Fibroblast of peridontal ligament (primary cell): ENCODE measurements around the gene CACNA2D2.
A peak's percentile ranks its signal among the peaks of the same experiment; 100 is the strongest.

Experiments used
- DNase-seq: peaks from one replicate; pipeline ENCODE4 v3.0.0-alpha.2; 2010; ENCODE audit errors: extremely low read depth

The CACNA2D2 gene

GRCh38 chr3:50371133-50371685, 132.2 kb downstream of the CACNA2D2 start:
- peak; percentile 12 for DNase-seq

GRCh38 chr3:50370594-50370993, 132.8 kb downstream of the CACNA2D2 start:
- peak; percentile 39 for DNase-seq

- no peak for DNase-seq
Observed at GRCh38 chr3:50369012-50369670, 134.3 kb downstream of the CACNA2D2 start.

DNA sequence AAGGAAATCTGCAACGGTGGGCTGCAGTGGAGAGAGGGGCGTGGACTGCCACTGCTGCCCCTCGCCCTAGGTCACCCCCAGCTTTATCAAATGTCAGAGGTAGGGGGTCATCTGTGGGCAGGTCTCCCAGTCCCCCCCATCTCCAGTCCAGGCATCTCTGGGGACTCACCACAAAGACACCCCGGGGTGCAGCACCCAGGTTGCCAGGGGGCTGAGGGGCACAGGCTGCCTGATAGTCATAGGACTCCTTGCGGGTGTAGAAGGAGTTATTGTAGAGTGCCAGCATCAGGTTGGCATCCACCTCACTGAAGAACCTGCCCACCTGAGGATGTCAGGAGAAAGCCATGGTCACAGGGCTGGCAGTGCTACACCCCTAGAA, 137.6 kb downstream of the CACNA2D2 start:
- DNase-seq = no peak

DNA sequence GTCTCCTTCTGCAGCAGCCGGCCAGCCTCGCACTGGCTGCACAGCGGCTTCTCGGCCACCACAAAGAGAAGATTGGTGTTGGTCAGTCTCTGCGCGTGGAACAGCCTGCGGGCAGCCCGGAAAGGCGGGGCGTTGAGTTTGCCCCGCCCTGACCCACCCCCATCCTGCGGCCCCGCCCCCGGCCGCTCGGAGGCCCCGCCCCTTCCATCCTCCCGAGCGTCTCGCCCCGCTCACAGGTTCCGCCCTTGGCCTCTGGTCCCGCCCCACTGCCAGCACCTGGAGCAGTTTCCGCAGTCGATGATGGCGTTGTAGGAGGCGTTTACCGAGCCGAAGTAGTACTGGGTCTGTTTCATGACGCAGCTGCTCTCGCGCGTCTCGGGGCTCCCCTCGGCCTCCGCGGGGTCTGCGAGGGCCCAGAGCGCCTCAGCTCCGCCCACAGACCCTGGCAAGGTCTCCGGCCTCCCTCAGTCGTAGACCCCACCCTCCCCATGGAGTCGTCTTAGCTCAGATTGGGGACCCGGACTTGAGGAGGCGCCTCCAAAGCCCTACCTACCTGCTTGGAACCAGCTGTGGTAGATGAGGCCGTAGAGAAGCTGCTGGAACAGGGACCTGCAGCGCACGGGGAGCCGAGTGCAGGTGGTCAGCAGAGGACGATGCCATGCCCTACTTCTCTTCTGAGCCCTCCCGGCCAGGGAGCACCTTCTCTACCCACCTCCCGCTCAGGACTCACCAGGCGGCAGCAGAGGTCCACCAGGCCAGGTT, 138.2 kb downstream of the CACNA2D2 start:
- peak; percentile 37 for DNase-seq

- peak; percentile 10 for DNase-seq
Observed at GRCh38 chr3:50364573-50365079, 138.8 kb downstream of the CACNA2D2 start.

- no peak for DNase-seq
Observed at GRCh38 chr3:50359760-50360110, 143.7 kb downstream of the CACNA2D2 start.

DNA sequence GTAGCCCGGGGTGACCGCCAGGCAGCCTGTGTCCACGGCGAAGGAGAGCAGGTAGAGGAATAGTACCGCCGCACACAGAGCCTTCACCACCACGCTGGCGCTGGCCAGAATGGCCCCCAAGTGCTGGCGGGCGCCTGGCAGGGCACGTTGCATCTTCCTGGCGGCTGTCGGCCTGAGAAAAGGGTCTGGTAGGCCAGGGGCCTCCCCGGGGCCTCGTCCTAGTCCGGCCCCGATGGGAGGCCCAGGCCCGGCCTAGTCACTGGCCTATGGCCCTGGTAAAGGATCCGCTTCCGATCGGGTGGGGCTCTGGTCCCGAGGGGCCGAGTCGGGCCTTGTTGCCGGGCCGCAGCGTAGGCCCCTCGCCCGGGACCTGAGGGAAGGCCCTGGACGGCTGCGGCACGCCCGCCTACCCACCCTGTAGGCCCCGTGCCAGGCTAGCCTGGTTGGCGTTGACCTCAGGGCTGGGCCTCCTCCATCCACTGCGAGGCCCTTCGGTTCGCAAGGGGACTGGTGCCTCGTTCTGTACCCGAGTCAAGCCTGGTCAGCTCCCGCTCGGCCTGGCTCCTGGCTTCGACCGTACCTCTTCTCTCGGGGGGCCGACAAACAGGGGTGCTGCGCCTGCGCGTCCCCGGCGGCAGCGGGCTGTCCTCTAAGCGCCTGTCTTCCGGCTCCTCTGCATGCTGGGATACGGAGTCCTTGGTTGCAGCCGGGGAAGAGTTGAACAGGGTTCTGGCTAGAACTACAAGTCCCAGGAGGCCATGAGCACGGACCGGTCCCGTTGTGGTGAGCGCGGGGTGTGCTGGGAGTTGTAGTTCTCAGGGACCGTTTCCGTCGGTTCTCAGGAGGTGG, 144.3 kb downstream of the CACNA2D2 start, which contains the start of gene TMEM115:
TMEM115 (minus strand) TSS at position 611 of the 849 bp plus-strand sequence; CDS start at position 153, 458 bp downstream.
- peak; percentile 99 for DNase-seq

DNA sequence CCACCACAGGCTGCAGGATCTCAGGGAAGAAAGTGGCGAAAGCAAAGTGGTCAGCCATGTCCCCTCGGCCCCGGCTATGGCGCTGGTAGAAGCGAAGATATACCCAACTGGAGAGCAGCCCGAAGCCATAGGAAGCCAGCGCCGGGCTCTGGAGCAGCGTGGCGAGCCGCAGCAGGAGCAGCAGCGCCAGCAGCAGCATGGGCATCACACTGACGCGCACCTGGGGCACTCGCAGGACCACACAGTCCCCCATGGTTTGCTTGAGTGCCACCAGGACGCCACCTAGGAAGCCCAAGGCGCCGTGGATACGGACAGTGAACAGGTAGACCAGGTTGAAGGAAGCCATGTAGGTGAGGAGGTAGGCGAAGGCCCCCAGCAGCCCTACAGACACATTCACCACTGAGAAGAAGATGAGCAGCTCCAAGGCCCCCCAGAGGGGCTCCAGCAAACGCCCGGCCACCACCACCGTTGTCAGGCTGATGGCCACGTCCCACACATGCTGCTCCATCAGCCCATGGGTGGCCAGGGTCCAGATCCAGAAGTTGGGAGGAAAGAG, 145.0 kb downstream of the CACNA2D2 start:
- no peak for DNase-seq

DNA sequence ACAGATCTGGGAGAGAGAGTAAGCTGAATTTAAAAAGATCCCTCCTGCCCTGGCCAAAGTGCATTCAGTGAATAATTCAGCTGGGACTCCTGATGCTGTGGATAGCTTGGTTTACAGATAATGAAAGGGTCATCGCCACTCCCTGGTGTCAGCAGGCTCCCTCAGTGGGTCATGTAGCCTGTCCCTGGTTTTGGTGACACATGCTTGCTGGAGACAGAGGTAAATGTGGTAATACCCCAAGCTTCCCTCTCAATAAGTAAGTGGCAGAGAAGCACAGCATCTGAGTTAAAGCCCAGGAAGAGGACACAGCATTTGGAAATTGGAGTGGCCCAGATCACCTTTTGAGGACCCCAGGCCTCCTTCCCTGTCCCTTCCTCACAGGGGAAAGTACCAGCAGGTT, 146.0 kb downstream of the CACNA2D2 start:
- DNase-seq = no peak

DNA sequence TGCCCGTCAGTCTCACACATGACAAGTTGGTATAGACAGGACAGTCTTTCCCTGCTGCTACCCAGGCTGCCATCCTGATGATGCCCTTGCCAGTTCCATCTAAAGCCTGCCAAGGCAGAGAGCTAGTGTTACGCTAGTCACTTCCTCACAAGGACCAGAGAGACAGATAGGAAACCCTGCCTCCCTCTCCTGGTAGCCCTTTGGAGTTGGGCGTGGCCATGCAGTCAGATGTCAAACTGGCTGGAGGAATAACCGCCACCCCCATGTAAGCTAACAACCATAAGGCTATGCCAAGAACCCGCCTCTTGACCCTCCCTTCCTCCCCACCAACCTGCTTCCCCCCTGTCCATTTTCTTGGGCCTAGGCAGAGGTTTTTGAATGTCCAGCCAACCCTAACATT, 146.9 kb downstream of the CACNA2D2 start:
- no peak for DNase-seq

DNA sequence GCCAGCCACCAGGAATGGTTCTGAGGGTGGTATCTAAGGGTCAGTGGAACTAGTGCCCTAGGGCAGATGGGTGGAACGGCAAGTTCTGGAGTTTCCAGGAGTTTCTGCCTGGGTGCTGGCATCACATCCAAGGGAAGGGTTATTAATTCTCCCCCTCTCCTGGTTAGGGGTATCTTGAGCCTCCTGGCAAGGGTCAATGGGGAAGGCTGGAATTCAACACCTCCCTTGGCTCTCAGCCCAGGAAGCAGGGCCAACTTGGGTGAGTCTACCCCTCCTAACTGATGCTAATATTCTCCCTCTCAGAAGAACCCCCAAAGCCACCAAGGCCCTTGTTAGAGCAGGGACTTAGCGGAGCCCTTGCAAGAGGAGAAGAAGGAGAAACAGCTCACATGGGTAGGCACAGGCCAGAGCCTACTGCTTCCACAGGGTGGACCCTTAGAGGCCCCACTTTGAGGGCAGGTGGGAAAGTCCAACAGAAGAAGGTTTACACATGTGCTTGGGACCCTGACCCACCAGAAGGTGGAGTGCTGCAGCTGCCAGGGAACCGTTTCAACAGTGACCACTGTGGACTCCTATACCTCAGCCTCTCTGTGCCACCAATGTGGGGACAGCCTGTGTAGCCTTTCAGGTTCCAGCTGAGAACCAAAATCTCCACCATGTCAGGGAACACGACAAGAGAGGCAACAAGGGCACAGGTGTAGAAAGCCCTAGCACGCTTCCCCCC, 147.4 kb downstream of the CACNA2D2 start:
- no peak for DNase-seq

GRCh38 chr3:50354850-50355249, 148.6 kb downstream of the CACNA2D2 start:
- DNase-seq = no peak

GRCh38 chr3:50354186-50354764, 149.2 kb downstream of the CACNA2D2 start:
- DNase-seq = no peak

- no peak for DNase-seq
Observed at GRCh38 chr3:50353245-50354004, 150.0 kb downstream of the CACNA2D2 start.

GRCh38 chr3:50352781-50353180, 150.7 kb downstream of the CACNA2D2 start:
- peak; percentile 23 for DNase-seq

GRCh38 chr3:50351323-50351697, 152.1 kb downstream of the CACNA2D2 start:
- no peak for DNase-seq

GRCh38 chr3:50350527-50351322, 152.7 kb downstream of the CACNA2D2 start, which contains the start of the genes CYB561D2 and NPRL2:
CYB561D2 (plus strand) TSS chr3:50350862; CDS start chr3:50351434, 572 bp downstream.
NPRL2 (minus strand) TSS chr3:50350775; CDS start chr3:50350652, 123 bp downstream.
- DNase-seq = peak; percentile 84

DNA sequence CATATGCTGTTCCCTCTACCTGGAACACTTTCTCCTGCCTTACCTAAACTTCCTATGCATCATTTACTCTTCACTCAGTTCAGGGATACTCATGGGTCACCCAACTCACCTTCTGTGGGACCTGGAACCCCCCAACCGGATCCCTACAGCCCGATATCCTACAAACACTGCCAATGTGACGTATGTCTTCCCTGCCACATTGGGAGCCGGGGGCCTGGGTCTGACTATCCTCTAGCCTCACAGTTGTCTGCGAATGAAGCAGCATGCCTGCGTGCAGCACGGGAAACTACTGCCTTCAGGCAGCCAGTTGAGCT, 153.3 kb downstream of the CACNA2D2 start:
- DNase-seq = no peak
